GM21576 (cell line): ENCODE measurements around the gene FAM110A.
"Not testable (repeated sequence)": the region's sequence is repeated elsewhere in the genome, so short reads cannot be mapped to it uniquely, and the experiment has no call there.

Experiments
- ATAC-seq: cut with Tn5 transposase; IDR thresholded peaks from one replicate; pipeline ENCODE4 v1.9.1; 2021; ENCODE audit warnings: mild to moderate bottlenecking, moderate library complexity; ENCODE audit not compliant: unreplicated experiment

The FAM110A gene

DNA sequence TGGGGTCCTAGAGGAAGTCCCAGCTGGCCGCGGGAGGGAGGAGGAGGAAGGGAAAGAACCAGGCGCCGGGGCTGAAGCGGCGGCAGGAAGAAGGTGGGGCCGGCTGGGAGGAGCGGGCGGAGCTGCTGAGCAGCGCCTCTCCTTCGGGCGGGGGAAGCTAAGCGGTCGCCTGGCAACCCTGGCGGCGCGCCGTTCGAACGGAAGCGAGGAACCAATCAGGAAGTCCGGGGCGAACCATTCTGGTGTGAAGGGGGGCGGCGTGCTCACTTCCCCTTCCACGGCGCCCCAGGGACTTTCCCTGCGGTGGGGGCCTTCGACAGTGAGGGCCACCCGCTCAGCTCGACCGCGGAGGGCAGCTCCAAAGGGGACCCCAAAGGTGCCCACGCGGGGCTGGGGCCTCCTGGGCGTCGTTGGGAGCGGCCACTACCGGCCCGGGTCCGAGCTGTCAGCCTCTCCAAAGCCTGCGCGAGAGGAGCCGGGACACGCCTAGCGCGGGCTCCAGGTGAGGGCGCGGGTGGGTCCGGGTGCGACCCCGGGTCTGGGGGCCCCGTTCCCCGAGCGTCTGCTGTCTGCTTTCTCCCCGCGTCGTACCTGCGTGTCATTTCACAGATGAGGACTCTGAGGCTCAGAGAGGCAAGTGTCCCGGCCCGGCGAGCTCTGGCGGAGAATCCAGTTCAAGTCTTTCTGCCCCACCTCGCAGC is at the start of gene FAM110A:
FAM110A (plus strand) TSS at position 266 of the 701 bp plus-strand sequence. CDS start 11,090 bp downstream, outside the sequence.
- peak; percentile 95 for ATAC-seq

DNA sequence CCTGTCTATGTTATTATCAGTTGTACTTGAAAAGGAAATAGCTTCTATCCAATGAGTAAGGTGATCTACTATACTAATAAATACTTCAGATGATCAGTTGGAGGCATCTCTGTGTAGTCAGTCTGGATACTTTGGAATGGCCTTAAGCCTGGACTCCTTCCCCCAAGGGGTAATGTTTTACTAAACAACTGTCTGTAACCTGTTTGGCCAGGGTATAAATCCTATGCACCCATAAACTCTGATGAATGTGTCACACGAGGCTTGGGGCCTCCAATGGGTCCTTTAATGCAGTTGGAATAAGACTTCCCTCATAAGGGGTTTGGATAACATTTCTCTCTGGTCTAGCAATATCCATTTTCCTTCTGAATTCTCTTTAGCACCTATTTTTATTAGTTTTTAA is 45.7 kb upstream of the FAM110A start:
- ATAC-seq: no peak

DNA sequence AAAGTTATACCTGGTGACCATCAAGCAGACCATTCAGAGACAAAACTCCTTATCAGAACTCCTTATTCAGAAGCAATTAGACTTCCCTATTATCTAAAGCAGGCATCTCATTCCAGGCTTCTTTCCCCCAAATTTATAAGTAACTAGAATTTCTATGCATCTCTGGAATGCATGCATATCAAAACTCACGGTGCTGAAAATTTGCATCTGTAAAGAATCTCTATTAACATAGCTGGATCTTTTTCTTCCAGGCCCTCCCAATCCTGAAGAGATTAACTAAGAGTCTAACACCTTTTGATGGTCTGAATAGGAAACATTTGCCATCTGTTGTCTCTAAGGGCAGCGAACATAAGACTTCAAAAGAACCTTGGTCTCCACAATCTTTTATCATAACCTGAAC is 42.5 kb upstream of the FAM110A start:
- ATAC-seq: no peak

DNA sequence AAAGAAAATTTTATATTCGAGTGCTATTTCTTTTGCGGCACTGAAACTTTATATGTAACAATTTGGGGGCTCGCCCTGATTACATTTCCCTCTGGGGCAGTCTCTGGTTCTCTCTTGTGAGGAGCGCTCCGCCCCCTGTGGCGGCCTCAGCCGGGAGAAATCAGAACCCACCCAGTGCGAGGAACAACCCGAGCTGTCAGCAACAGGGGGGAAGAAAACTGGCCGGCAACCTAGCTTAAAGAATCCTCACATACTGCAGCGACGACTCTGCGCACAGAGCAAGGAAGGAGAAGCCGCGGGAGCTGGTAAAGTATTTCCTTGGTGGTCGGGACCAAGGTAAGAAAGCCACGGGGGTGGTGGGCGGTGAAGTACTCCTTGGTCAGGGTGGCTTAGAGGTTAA is 41.3 kb upstream of the FAM110A start:
- no peak for ATAC-seq

DNA sequence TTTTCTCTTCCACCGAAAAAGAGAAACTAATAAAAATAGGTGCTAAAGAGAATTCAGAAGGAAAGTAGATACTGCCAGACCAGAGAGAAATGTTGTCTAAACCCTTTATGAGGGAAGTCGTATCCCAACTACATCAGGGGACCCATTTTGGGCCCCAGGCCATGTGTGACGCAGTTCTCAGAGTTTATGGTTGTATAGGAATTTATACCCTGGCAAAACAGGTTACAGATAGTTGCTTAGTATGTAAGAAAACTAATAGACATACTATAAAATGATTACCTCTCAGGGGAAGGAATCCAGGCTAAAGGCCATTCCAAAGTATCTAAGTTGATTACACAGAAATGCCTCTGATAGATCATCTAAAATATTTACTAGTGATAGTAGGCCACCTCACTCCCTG is 36.6 kb upstream of the FAM110A start:
- no peak for ATAC-seq

DNA sequence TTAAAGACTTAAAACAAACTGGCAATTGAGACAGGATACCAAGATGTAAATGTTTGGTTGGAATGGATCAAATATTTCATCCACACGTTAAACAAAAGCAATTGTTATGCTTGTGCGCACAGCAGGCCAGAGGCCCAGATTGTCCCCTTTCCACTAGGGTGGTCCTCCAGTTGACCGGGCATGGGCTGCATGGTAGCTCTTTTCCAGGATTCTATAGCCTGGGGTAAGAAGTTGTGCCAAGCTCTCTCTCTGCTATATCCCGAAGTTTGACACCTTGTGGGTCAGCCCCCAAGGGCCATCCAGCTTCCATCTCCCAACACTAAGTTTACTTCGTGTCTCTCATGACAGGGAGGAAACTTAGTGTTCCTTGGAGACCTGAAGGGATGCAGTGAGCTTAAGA is 34.8 kb upstream of the FAM110A start:
- ATAC-seq: not testable (repeated sequence)

DNA sequence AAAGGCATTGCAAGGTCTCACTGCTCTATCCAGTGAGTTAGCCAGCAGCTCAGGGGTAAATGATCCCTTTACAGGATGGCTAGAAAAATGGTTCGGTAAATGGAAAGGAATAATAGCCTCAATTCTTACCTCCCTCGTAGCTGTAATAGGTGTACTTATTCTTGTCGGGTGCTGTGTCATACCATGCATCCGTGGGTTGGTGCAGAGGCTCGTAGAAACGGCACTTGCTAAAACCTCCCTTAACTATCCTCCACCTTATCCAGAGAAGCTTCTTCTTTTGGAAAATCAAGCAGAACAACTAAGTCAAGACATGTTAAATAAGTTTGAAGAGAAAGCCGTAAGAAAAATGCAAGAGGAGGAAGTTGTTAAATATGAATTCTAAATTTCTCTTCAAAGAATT is 33.5 kb upstream of the FAM110A start:
- not testable (repeated sequence) for ATAC-seq

DNA sequence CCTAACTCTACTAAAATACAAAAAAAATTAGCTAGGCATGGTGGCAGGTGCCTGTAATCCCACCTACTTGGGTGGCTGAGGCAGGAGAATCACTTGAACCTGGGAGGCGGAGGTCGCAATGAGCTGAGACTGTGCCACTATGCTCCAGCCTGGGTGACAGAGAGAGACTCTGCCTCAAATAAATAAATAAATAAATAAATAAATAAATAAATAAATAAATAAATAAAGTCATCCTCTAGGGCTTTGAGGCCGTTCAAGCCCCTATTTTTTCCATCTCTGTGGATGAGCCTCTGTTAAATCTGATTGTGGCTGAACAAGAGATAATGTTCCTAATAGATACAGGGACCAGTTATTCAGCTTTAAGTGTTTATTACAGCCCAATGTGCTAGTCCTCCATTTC is 31.8 kb upstream of the FAM110A start:
- ATAC-seq: no peak

DNA sequence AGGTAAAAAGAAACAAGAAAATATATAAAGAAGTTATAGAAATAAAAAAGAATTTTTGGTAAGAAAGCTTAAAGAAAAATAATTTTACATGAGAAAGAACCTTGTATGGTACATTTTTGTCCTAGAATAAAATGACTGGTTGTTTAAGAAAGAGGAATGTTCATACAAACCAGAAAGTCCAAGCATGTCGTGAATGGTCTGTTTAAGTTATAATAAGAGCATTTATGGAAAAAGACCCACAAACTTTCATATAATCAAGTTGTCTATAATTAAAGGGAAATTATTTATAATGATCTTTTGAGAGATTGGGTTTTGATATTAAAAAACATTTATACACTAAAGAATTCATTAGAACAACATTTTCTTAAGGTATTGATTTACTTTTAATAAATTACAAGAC is 27.8 kb upstream of the FAM110A start:
- no peak for ATAC-seq

DNA sequence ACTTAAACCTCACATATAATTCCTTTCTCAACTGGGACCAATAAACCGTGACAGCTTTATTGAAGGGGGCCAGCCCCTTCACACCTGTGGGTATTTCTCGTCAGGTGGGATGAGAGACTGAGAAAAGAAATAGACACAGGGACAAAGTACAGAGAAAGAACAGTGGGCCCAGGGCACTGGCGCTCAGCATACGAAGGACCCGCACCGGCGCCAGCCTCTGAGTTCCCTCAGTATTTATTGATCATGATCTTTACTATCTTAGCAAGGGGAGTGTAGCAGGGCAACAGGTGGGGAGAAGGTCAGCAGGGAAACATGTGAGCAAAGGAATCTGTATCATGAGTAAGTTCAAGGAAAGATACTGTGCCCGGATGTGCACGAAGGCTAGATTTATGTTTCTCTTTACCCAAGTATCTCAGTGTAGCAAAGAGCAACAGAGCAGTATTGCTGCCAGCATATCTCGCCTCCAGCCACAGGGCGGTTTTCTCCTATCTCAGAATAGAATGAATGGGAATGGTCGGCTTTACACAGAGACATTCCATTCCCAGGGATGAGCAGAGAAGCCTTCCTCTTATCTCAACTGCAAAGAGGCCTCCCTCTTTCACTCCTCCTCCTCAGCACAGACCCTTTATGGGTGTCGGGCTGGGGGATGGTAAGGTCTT is 21.6 kb upstream of the FAM110A start:
- not testable (repeated sequence) for ATAC-seq

DNA sequence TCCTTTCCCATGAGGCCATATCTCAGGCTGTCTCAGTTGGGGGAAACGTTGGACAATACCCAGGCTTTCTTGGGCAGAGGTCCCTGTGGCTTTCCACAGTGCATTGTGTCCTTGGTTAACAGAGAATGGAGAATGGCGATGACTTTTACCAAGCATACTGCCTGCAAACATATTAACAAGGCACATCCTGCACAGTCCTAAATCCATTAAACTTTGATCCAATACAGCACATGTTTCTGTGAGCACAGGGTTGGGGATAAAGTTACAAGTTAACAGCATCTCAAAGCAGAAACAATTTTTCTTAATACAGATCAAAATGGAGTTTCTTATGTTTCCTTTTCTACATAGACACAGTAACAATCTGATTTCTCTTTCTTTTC is 21.1 kb upstream of the FAM110A start:
- not testable (repeated sequence) for ATAC-seq

DNA sequence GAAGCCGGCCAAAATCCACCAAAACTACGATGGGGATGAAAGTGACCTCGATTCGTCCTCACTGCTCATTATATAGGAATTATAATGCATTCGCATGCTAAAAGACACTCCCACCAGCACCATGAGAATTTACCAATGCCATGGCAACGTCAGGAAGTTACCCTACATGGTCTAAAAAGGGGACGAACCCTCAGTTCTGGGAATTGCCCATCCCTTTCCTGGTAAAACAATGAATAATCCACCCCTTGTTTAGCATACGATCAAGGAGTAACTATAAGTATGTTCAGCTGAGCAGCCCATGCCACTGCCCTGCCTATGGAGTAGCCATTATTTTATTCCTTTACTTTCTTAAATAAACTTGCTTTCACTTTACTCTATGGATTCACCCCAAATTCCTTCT is 20.1 kb upstream of the FAM110A start:
- ATAC-seq: no peak

DNA sequence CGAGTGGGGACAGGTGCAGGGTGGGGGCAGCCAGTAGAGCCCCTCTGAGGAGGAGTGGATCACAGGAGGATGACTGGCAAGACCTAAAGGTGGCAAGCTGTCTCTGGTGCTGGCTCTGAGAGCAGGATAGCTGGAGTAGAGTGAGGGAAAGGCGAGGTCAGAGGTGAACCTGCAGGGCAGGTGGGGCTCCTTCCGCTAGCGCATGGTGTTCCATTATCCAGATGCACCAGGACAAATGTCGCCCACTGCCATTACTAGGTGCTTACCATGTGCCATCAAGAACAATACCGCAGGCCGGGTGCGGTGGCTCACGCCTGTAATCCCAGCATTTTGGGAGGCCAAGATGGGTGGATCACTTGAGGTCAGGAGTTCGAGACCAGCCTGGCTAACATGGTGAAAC is 18.3 kb upstream of the FAM110A start:
- no peak for ATAC-seq

DNA sequence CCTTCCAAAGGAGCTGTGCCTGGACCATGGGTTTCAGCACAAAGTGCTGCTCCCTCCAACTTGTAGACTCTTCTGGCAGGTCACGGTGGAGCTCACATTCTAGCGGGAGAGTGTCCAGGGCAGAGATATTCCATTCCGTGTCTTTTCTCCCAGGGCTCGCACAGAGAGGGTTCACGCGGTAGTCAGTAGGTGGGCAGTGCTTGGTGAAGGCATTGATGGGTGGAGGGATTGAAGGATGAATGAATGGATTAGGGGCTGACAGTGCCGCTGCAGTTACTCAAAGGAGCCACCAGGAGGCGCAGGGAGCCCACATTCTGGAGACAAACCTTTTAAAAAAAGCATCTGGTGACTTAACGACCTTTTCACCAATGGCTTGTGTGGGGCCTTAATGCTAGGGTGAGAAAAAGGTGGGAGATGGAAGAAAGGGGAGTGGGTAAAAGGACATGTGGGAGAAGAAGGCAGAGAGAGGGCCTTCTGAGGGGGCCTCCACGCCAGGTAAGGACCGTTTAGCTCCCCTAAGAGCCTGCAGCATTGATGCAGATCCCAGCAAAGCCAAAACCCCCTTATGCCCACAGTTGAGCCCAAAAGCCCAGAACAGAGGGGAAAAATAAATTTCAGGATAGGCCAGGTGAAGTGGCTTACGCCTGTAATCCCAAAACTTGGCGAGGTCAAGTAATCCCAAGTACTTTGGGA is 17.5 kb upstream of the FAM110A start:
- ATAC-seq: no peak

DNA sequence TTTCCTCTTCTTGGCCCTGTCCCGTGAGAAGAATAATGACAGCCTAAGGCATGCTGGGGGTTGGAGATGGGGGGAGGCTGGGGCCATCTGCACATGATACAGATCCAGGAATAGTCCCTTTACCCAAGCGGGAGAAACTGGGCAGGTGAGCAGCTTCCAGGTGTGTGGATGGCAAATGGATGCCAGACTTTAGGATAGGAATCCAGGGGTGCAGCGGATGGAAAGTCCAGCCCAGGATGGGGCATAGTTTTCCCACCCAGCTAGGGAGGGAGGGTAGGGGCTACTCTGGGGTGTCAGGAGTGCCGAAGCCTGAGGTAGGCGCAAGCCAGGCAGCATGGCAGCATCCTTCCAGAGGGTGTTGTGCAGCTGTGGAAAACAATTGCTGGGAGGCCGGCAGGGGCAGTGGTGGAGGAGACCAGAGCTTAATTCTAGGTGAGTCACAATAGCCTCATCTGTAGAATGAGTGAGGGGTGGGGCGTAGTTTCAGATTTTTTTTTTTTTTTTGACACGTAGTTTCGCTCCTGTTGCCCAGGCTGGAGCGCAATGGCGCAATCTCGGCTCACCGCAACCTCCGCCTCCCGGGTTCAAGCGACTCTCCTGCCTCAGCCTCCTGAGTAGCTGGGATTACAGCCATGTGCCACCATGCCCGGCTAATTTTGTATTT is 15.4 kb upstream of the FAM110A start:
- ATAC-seq: no peak

DNA sequence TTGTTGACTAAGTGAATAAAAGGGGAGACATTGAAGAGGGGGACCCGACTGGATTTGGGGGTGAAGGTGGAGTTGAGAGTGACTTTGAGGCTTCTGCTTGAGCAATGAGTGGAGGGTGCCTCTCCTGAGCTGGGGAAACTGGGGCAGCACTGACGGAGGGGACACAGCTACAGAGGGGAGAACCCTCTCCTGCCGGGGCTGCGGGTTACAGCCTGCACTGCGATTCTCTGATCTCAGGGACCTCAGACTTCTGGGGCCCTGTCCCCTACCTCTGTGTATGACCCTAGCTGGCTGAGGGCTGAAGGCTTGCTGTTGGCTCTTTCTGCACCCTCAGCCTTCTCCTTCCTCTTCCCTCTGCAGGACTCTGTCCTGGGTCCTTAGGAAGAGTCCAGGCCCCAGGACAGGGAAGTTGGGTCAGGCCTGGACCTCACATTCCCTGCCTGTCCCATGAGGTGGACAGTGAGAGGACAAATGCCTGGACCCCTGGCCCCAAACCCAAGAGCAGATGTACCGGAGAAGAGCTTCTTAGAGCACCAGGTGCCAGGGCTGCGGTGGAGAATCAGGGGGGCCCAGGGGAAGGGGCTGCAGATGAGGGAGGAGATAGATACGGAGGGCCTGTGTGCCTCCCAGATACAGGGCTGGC is 13.7 kb upstream of the FAM110A start:
- no peak for ATAC-seq

DNA sequence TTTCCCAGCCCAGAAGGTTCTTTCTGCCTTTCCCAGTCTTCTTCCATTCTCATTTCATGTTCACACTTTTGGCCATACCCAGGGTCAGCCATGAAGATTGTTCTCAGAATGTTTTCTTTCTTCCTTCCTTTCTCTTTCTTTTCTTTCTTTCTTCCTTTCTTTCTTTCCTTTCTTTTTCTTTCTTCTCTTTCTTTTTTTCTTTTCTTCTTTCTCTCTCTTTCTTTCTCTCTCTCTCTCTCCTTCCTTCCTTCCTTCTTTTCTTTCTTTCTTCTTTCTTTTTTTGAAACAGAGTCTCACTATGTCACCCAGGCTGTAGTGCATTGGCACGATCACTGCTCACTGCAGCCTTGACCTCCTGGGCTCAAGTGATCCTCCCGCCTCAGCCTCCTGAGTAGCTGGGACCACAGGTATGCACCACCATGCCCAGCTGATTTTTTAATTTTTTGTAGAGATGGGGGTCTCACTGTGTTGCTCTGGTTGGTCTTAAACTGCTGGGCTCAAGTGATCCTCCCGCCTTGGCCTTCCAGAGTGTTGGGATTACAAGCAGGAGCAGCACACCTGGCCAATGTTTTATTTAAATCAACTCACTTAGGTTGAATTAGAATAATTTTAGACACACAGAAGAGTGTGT is 13.1 kb upstream of the FAM110A start:
- no peak for ATAC-seq

DNA sequence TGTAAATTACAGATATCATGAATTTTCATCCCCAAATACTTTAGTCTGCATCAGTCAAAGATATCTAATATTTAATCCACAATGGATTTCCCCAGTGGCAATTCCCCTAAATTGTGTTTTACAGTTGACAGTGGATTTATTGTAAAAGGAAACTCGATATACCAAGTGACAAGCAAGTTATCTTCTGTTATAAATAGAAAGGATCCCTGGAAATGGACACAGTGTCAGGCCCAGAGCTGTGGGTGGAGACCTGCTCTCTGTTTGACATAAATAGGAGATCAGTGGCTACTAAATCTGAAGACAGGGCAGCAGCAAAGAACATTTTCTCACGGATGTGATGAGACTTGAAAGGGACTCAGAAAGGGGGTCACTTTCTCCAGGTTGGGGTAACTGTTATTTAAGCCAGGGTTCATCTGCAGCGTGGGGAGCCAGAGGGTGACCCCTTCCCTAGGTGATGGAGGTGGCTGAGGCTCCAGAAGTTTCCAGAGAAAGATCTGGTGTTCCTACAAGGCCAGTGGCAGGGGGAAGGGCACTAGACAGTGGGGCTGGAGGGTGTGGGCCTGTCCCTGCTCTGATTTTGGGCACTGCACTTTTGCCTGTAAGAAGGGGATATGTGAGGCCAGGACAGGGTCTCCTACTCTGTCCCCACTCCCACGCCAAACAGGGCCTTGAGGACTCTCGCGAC is 12.3 kb upstream of the FAM110A start:
- no peak for ATAC-seq

DNA sequence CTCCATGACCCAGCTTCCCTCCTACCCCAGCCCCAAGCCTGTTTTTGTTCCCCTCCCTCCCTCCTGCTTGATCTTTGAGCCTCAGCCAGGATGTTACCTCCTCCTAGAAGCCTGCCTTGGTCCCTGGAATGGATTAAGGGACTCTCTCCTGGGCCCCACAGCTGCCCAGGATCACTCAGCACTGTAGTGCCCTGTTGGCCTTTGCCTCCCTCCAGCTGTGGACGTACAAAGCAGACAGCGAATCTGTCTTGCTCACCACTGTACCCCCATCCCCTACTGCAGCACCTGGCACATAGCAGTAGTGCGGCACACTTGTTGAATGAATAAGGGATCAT is 11.8 kb upstream of the FAM110A start:
- ATAC-seq: no peak
